HG03575 (cell line): Measurements from ENCODE around the gene HEXIM1.

Source experiments
- ATAC-seq: cut with Tn5 transposase; IDR thresholded peaks from one replicate; pipeline ENCODE4 v1.9.1; 2021; ENCODE audit not compliant: unreplicated experiment, insufficient number of reproducible peaks, low FRiP score; ENCODE audit errors: extremely low read depth

The HEXIM1 gene

GRCh38 chr17:45162025-45162687 is 13.9 kb downstream of the HEXIM1 start:
- no peak for ATAC-seq

- ATAC-seq, result no peak
These were observed 16.5 kb downstream of the HEXIM1 start for GRCh38 chr17:45164734-45165269.

- no peak for ATAC-seq
These were observed 20.9 kb downstream of the HEXIM1 start for GRCh38 chr17:45168991-45169752.

- no peak for ATAC-seq
These were observed 22.1 kb downstream of the HEXIM1 start for GRCh38 chr17:45170280-45170930.

GRCh38 chr17:45170931-45171337 is 22.7 kb downstream of the HEXIM1 start:
- ATAC-seq, result no peak

- no peak for ATAC-seq
These were observed 23.3 kb downstream of the HEXIM1 start for GRCh38 chr17:45171338-45172231.

- ATAC-seq, result no peak
These were observed 23.9 kb downstream of the HEXIM1 start for GRCh38 chr17:45172232-45172540.

- no peak for ATAC-seq
These were observed 24.4 kb downstream of the HEXIM1 start for GRCh38 chr17:45172541-45173286.

GRCh38 chr17:45175759-45176115 is 27.5 kb downstream of the HEXIM1 start:
- ATAC-seq, result no peak

- no peak for ATAC-seq
These were observed 29.3 kb downstream of the HEXIM1 start for GRCh38 chr17:45177563-45177962.

- no peak for ATAC-seq
These were observed 35.9 kb downstream of the HEXIM1 start for GRCh38 chr17:45184144-45184543.

GRCh38 chr17:45186801-45187354 is 38.6 kb downstream of the HEXIM1 start:
- ATAC-seq, result no peak

- ATAC-seq, result no peak
These were observed 40.7 kb downstream of the HEXIM1 start for GRCh38 chr17:45189009-45189408.

GRCh38 chr17:45190503-45191255 is 42.4 kb downstream of the HEXIM1 start:
- ATAC-seq, result no peak

GRCh38 chr17:45195424-45195823 is 47.1 kb downstream of the HEXIM1 start:
- no peak for ATAC-seq

GRCh38 chr17:45197108-45197507 is 48.8 kb downstream of the HEXIM1 start:
- no peak for ATAC-seq

- ATAC-seq, result no peak
These were observed 49.5 kb downstream of the HEXIM1 start for GRCh38 chr17:45197555-45198334.
